ENCODE results near the gene CHMP2B.

- TF ChIP-seq REST (IDR thresholded peaks at IDR 0.05; ENCODE audit: insufficient replicate concordance, low read depth) (no peak), GABPA (IDR thresholded peaks at IDR 0.05; ENCODE audit: low read depth) (no peak), POLR2AphosphoS5 (IDR thresholded peaks at IDR 0.05; ENCODE audit: low read depth) (no peak), CTCF (IDR thresholded peaks at IDR 0.05; ENCODE audit: insufficient read depth, low read length) (no peak)
Measured at GRCh38 chr3:87267953-87268645, 41.0 kb downstream of the CHMP2B start.

Measured in HL-60 (cell line).